Right lung (tissue), 5 donors: ENCODE results near the gene INPP1. TPM values are rescaled to one million over a fixed set of nuclear protein-coding genes. Genes with fewer than 3 reads are reported as not detected.
"Not testable (repeated sequence)": the region's sequence is repeated elsewhere in the genome, so short reads cannot be mapped to it uniquely, and the experiment has no call there.

Experiments
- DNase-seq, 2 donors: peaks; one replicate each; pipeline ENCODE4 v3.0.0-alpha.2; 2013
- polyA plus RNA-seq, 5 donors: library from polyadenylated mRNA; unstranded; fragments of 120-200 nt; gene quantifications; one replicate each; pipeline versions ENCODE4 v1.2.1 to v1.2.3, GENCODE V29; 2013; ENCODE audit warnings: inconsistent platforms in 1 of 5, low replicate concordance in 1 of 5; ENCODE audit not compliant: insufficient read length in 5 of 5, insufficient read depth in 1 of 5

INPP1 gene
- polyA plus RNA-seq, 5 donors = 23.0 to 39.1 (median 28.7) TPM

GRCh38 chr2:190358655-190359448 is 15.5 kb downstream of the INPP1 start:
- not testable (repeated sequence) for DNase-seq

DNA sequence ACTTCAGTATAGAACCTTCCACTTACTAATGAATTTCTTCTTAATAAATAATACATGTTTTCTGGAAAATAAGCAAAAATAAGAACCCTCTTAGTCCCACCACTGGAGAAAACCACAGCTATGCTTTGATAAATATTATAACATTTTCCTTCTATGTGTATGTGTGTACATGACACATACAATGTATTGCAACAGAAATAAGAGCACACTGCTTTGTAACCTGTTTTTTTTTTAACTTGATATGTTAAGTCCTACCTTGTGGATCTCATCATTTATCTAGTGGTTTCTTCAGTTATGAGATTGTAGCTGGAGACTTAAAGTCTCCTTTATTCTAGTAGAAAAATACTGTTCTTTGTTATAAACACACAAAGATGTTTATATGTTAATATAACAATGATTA is 17.2 kb downstream of the INPP1 start:
- no peak for DNase-seq

- no peak for DNase-seq
Observed at GRCh38 chr2:190360965-190361364, 17.6 kb downstream of the INPP1 start.

GRCh38 chr2:190361572-190361971 is 18.2 kb downstream of the INPP1 start:
- DNase-seq = no peak

DNA sequence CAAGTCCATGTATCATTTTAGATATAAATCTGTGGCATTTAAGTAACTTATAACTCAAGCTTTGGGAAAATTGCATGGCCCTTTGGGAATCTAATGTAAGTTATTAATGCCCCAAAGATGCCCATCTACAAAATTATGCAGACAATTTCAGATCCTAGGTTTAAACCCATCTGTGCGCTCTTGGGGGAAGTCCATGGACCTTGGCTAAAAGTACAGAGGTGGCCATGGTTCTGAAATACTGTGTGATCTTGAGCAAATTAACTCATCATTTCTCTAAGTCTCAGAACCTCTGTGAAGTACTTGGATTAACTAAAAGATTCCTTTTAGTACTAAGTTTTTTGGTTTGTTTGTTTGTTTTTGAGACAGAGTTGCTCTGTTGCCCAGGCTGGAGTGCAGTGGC is 19.5 kb downstream of the INPP1 start:
- no peak for DNase-seq

GRCh38 chr2:190365499-190366204 is 22.3 kb downstream of the INPP1 start:
- no peak for DNase-seq

- no peak for DNase-seq
Observed at GRCh38 chr2:190366248-190366753, 22.9 kb downstream of the INPP1 start.

GRCh38 chr2:190367091-190367490 is 23.7 kb downstream of the INPP1 start:
- no peak for DNase-seq

GRCh38 chr2:190369635-190370034 is 26.2 kb downstream of the INPP1 start:
- DNase-seq = no peak

DNA sequence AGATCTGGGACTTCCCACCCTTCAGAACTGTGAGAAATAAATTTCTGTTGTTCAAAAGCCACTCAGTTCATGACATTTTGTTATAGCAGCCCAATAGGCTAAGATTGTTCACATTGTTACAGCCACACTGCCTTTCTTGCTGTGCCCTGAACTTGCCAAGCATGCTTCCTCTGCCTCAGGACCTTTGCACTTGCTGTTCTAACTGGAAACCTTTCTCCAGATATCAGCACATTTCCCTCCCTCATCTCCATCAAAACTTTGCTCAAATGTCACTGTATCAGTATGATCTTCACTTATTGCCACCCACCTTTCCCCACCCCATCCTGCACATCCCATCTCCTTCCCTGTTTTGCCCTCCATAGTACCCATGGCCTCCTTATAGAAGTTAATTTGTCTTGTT is 32.7 kb downstream of the INPP1 start:
- DNase-seq = no peak

- DNase-seq = no peak
Observed at GRCh38 chr2:190376591-190377245, 33.3 kb downstream of the INPP1 start.

GRCh38 chr2:190378880-190379237 is 35.5 kb downstream of the INPP1 start:
- no peak for DNase-seq

DNA sequence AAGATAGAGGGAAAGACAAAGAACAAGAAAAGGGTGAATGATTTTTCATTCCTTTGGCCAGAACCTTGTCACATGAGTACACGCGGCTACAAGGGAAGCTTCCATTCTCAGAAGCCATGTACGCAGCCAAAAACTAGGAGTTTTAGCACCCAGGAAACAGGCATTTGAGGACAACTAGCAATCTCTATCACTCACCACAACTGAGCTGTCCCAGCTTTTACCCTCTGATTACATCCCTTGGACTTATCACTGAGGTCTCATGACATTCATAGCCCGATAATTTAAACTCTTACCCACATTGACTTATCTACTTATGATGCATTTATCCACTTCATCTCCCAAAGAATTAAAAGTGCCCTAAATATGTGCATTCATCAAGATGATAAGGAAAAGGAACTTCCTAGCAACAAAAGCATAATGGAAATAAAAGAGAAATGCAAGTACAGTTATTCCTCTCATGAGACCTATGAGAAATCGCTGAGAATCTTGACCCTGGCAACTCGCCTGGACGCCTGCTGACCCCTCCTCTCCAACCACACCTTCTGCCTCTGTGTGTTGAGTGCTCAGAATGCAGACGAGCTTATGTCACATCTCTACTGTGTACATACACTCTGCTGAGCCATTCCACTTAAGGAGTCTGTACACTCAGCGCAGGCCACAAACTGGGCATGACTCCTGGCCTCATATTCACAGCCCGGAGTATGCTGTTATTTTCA is 36.0 kb downstream of the INPP1 start:
- DNase-seq = no peak

- no peak for DNase-seq
Observed at GRCh38 chr2:190380962-190381412, 37.6 kb downstream of the INPP1 start.

- no peak for DNase-seq
Observed at GRCh38 chr2:190382851-190383250, 39.5 kb downstream of the INPP1 start.

DNA sequence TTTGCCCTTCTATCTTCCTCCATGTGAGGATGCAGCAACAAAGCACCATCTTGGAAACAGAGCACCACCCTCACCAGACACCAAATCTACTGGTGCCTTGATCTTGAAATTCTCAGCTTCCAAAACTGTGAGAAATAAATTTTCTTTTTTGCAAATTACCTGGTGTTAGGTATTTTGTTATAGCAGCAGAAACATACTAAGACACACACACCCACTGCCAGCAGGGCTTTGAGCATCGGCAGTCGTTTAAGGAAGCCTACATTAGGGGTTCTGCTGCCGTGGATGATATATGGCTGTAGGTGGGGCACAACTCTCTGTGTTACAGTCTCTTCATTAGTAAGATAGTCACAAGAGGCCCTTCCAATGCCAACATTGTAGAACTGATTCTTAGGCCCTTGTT is 44.0 kb downstream of the INPP1 start:
- no peak for DNase-seq

GRCh38 chr2:190396271-190396670 is 52.9 kb downstream of the INPP1 start:
- DNase-seq = no peak

- DNase-seq = no peak
Observed at GRCh38 chr2:190402986-190403603, 59.7 kb downstream of the INPP1 start.

DNA sequence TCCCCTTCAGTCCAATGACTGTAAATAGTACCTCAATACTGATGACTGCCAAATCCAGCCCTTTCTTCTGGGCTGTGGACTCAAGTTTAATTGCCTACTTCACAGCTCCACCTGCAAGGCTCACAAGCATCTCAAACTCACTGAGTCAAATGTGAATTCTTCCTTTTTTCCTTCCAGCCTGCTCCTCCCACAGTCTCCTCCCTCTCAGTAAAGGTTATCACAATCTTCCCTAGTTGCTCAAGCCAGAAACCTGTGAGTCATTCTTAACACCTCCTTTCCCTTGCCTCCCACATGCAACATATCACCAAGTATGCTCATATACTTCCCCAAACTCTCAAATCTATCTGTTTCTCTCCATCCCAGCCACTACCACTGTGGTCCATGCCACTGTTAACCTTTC is 61.1 kb downstream of the INPP1 start:
- DNase-seq = no peak

DNA sequence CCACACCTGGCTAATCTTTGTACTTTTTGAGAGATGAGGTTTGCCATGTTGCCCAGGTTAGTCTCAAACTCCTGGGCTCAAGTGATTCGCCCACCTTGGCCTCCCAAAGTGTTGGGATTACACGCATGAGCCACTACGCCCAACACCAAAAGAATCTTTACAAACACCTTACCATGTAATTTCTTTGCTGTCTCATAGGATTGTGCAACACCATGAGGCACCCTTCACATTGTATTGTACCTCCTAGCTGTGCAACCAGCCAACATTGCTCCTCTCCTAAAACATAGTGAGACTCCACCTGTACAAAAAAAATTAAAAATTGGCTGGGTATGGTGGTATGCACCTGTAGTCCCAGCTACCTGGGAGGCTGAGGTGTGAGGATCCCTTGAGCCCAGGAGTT is 61.7 kb downstream of the INPP1 start:
- no peak for DNase-seq

DNA sequence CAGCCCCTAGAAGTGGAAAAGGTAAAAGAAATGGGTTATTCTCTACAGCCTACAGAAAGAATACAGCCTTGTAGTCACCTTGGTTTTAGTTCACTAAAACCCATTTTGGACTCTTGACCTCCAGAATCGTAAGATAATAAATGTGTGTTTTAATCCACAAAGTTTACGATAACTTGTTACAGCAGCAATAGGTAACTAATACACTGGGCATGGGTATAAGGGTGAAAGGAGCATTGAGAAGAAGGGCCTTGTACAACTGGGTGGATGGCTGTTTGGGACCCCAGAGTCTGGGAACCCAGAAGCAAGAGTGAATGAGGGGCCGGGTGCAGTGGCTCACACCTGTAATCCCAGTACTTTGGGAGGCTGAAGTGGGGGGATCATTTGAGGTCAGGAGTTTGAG is 62.6 kb downstream of the INPP1 start:
- no peak for DNase-seq

- DNase-seq = no peak
Observed at GRCh38 chr2:190406805-190407204, 63.4 kb downstream of the INPP1 start.
